GM12892 (cell line): ENCODE results near the gene ARRB2. TPM values are rescaled to one million over a fixed set of nuclear protein-coding genes. Genes with fewer than 3 reads are reported as not detected.

Source experiments
- DNase-seq: peaks from one replicate; pipeline ENCODE4 v3.0.0; 2011; ENCODE audit not compliant: insufficient read length
- FAIRE-seq: peaks from 2 replicates; lab custom pipeline; 2011; peaks lifted over from hg19 to GRCh38; lab: Jason Lieb, UNC
- POLR2A ChIP-seq: IDR thresholded peaks from 2 replicates; pipeline ENCODE4 v1.6.1; 2011; ENCODE audit warnings: low read depth, low read length, control low read depth
- POLR2AphosphoS5 ChIP-seq: IDR thresholded peaks from 2 replicates; pipeline ENCODE4 v1.6.1; 2011; ENCODE audit warnings: low read depth, low read length, control low read depth
- TAF1 ChIP-seq: IDR thresholded peaks from 2 replicates; pipeline ENCODE4 v1.6.1; 2011; ENCODE audit warnings: low read depth, mild to moderate bottlenecking, control low read depth, low read length, borderline replicate concordance
- polyA plus RNA-seq: library from polyadenylated mRNA; unstranded; fragments of >200 nt; gene quantifications from one replicate; pipeline ENCODE4 v1.2.1, GENCODE V29; 2012; ENCODE audit warnings: missing spikeins, inconsistent platforms; ENCODE audit not compliant: missing spikeins

ARRB2 gene
- 37.4 TPM for polyA plus RNA-seq

DNA sequence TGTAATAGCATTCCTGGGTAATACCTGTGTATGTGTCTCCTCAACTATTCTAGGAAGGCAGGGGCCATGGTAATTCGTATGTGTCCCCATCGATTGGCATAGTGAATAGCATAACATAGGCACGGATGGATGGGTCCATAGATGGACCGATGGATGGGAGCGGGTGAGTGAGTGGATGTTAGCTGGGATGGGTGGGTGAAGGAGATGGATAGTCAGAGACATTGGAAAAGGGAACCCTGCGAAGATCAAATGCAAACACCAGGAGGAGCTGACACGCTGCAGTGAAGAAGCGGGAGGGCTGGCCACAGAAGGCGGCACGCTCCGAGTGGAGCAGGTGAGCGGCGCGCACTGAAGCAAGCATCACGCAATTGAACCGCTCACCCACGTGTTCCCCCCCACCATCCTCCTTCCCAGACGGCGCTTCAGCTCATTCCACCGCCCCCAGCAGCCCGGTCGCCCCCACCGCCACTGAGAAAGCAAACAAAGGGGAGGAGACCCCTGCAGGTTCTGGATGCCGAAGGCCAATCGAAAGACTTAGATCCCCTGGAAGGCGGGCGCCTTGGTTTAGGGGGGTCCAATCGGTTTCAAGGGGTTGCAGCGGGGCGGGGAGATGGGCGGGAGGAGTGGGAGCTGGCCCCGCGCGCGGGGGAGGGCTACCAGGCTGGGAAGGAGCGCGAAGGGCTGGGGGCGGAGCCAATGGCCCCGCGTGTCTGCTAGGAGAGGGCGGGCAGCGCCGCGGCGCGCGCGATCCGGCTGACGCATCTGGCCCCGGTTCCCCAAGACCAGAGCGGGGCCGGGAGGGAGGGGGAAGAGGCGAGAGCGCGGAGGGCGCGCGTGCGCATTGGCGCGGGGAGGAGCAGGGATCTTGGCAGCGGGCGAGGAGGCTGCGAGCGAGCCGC, at the start of gene ARRB2:
TSS of gene ARRB2 (plus strand) at position 839 of the 899 bp plus-strand sequence. CDS start 90 bp downstream, outside the sequence.
- TF ChIP-seq POLR2A (peak; percentile 59; the same call in 1 of the 2 replicates), TAF1 (no peak)
- FAIRE-seq: peak; percentile 100
- peak; percentile 96 for DNase-seq

GRCh38 chr17:4663711-4664110, 46.7 kb upstream of the ARRB2 start:
- DNase-seq (no peak), FAIRE-seq (no peak)
- no peak for TF ChIP-seq TAF1
- no peak for TF ChIP-seq POLR2AphosphoS5
- TF ChIP-seq POLR2A: no peak

GRCh38 chr17:4664230-4664629, 46.2 kb upstream of the ARRB2 start:
- TF ChIP-seq POLR2AphosphoS5 (no peak), TAF1 (no peak), POLR2A (no peak)
- no peak for FAIRE-seq
- DNase-seq: no peak

DNA sequence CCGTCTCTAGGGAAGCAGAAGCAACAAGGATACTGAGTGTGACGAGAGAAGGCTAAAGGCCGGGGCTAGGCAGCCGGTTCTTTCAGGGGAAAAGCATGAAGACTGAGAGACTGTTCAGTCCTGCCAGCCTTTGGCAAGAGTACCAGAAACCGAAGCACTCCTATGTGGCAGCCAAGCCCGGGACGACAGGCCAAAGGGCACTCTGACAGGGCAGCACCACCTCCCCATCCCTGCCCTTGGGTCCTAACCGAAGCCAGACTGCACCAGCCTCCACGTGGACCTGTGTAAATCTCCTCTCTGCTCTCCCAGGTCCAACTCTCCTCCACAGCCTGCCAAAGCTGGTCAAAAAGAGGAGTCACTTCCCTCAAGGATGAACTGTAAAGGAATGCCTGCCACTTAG, 45.4 kb upstream of the ARRB2 start:
- no peak for TF ChIP-seq TAF1
- TF ChIP-seq POLR2AphosphoS5: no peak
- FAIRE-seq (no peak), DNase-seq (no peak)

GRCh38 chr17:4666296-4666695, 44.1 kb upstream of the ARRB2 start:
- DNase-seq (no peak), FAIRE-seq (no peak)
- TF ChIP-seq POLR2AphosphoS5 (no peak), TAF1 (no peak), POLR2A (no peak)

GRCh38 chr17:4667166-4667565, 43.3 kb upstream of the ARRB2 start:
- TF ChIP-seq POLR2A (no peak), POLR2AphosphoS5 (no peak), TAF1 (no peak)
- DNase-seq: no peak
- FAIRE-seq: no peak

DNA sequence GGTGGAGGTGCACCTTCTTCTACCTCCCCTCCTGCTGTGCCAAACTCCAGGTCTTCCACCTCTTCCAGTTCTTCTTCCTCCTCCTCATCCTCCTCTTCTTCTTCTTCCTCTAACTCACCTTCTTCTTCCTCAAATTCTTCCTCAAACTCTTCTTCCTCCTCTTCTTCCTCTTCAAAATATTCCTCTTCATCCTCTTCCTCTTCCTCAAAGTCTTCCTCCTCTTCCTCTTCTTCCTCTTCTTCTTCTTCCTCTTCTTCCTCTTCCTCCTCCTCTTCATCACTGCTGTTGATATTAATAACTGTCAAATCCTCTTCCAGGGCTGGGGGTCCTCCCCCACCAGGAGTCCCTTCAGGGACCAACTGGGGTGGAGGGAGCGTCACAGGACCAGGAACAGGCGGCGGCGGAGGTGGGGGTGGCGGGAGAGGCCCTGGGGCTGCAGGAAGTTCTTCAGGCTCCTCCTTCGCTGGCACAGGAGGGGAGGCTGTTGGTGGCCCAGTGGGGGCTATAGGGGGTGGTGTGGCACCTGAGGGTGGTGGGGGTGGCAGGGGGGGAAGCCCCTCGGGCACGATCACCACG, 38.3 kb upstream of the ARRB2 start:
- TF ChIP-seq POLR2A (no peak), TAF1 (no peak), POLR2AphosphoS5 (no peak)
- no peak for FAIRE-seq
- no peak for DNase-seq

DNA sequence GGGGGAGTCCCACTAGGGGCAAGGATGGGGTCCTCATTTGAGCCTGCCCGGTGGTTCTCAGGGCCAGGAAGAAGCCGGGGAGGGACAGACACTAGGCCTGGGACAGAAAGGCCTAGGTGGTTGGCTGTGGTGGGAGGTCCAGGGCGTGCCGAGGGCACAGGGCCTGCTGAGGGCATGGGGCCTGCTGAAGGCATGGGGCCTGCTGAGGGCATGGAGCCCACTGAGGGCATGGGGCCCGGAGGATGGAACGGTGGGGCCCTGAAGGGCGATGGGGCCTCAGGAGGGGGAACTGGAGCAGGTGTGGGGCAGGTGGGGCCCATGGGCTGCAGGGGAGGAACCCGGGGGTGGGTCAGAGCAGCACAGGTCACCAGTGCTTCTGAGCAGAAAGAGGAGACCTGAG, 37.7 kb upstream of the ARRB2 start:
- no peak for TF ChIP-seq POLR2A
- TF ChIP-seq TAF1: no peak
- no peak for TF ChIP-seq POLR2AphosphoS5
- no peak for FAIRE-seq
- no peak for DNase-seq

- FAIRE-seq: no peak
- TF ChIP-seq POLR2AphosphoS5: no peak
- TF ChIP-seq TAF1: no peak
- TF ChIP-seq POLR2A: no peak
- DNase-seq: no peak
Observed at GRCh38 chr17:4673169-4673568, 37.3 kb upstream of the ARRB2 start.

DNA sequence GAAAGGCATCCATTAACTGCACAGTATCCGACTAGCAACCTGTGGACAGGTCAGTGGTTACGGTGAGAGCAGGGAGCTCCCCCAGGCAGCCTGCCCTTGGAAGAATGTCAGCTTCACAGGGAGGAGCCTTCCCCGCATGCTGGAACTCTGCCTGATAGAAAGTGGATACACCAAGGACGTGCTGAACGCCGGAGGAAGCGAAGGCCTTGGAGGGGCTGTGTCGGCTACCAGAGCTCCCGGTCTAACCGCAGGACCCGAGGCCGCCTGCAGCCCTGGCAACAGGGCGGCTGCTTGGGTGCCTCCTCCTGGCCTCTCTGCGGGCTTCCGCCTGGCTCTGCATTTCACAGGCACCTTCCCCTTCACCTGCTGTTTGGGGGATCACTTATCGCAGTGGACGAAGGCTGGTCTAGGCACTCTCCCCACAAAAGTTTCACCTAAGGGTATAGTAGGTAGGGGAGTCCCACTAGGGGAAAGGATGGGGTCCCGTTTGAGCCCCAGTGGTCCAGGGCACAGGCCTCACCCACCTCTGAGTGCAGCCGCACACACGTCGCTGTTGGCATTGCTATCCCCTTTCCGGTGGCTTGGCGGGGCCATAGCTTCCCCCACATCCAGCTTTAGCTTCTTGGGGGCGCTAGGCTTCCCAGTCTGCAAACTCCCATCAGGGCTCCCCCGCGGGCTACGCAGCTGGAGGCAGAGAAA, 36.3 kb upstream of the ARRB2 start:
- no peak for DNase-seq

DNA sequence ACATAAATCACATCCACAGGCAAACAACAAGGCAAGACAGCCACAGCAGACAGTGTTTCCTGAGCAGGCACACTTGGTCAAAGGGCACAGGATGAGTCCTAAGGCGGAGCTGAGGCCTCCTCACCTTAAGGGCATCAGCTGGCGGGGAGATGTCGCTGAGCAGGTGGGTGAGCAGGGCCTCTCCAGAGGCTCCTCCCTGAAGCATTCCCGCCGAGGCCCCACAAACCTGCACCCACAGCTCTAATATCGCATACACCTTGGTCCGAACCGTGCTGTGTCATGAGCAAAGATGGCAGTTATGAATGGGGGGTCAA, 35.8 kb upstream of the ARRB2 start:
- FAIRE-seq (no peak), DNase-seq (no peak)
- TF ChIP-seq POLR2AphosphoS5 (no peak), POLR2A (no peak), TAF1 (no peak)

More for the DNA sequence above, 36.3 kb upstream of the ARRB2 start:
- FAIRE-seq: no peak
- TF ChIP-seq POLR2A (no peak), POLR2AphosphoS5 (no peak), TAF1 (no peak)

- FAIRE-seq (no peak), DNase-seq (no peak)
- TF ChIP-seq POLR2A (no peak), POLR2AphosphoS5 (no peak), TAF1 (no peak)
Observed at GRCh38 chr17:4675791-4676190, 34.6 kb upstream of the ARRB2 start.

- FAIRE-seq (no peak), DNase-seq (no peak)
- TF ChIP-seq POLR2AphosphoS5: no peak
- TF ChIP-seq POLR2A: no peak
Observed at GRCh38 chr17:4676791-4677190, 33.6 kb upstream of the ARRB2 start.
